Tibial nerve (tissue), 4 donors: ENCODE results near the gene CD63. TPM values are rescaled to one million over a fixed set of nuclear protein-coding genes. Genes with fewer than 3 reads are reported as not detected.

Source experiments
- DNase-seq, 2 donors: peaks; one replicate each; pipeline ENCODE4 v3.0.0-alpha.2; 2019; ENCODE audit warnings: low spot score in 2 of 2
- H3K27ac ChIP-seq, 4 donors: fragments of 200-600 bp; sonication (generic) in 3 of 4; one replicate each; pipeline ENCODE4 v1.5.1; 2017 to 2019; ENCODE audit warnings: mild to moderate bottlenecking in 1 of 4
- H3K27me3 ChIP-seq, 2 donors: fragments of 200-600 bp; sonication (generic) in 1 of 2; one replicate each; pipeline versions ENCODE4 v1.5.1 to v1.6.0; 2017 to 2019
- H3K36me3 ChIP-seq, 3 donors: fragments of 200-600 bp; sonication (generic); one replicate each; pipeline ENCODE4 v1.5.1; 2018 to 2019
- H3K4me1 ChIP-seq, 4 donors: fragments of 200-600 bp; sonication (generic) in 3 of 4; one replicate each; pipeline ENCODE4 v1.5.1; 2017 to 2019
- H3K4me3 ChIP-seq, 4 donors: fragments of 200-600 bp; sonication (generic) in 3 of 4; one replicate each; pipeline ENCODE4 v1.5.1; 2017 to 2019; ENCODE audit warnings: mild to moderate bottlenecking in 1 of 4, moderate library complexity in 1 of 4
- H3K9me3 ChIP-seq, 4 donors: fragments of 200-600 bp; sonication (generic) in 3 of 4; one replicate each; pipeline ENCODE4 v1.5.1; 2017 to 2019
- EP300 ChIP-seq, 2 donors: sonication (generic); formaldehyde crosslinking; IDR thresholded peaks; one replicate each; pipeline ENCODE4 v1.6.1; 2017; ENCODE audit warnings: antibody characterized with exemption in 2 of 2, mild to moderate bottlenecking in 1 of 2
- POLR2A ChIP-seq, 2 donors: fragments of 450-650 bp; IDR thresholded peaks; one replicate each; pipeline ENCODE4 v1.6.1; 2017; ENCODE audit warnings: antibody characterized with exemption in 2 of 2, mild to moderate bottlenecking in 2 of 2, moderate library complexity in 2 of 2
- WGBS, 2 donors: methylation state at CpG; one replicate each; pipeline ENCODE4 v1.1.5; 2018; 5-methylcytosine and 5-hydroxymethylcytosine counted together
- total RNA-seq, 4 donors: library from RNA; depleted of rRNA; stranded (reverse); fragments of >200 nt; gene quantifications; one replicate each; pipeline ENCODE4 v1.1.0, GENCODE V29; 2016
- TF ChIP-seq, protein P1 (sequence below), 5 experiments: fragments of 200-600 bp in 3 of 5; fragments of 450-650 bp in 2 of 5; sonication (generic) in 3 of 5; IDR thresholded peaks; one replicate each; pipeline ENCODE4 v1.5.1; 2016 to 2019; ENCODE audit warnings: antibody characterized with exemption in 5 of 5, mild to moderate bottlenecking in 3 of 5, moderate library complexity in 2 of 5

Gene CD63
- total RNA-seq, 4 donors from 2014 or later: 478 to 624 (median 544) TPM

DNA sequence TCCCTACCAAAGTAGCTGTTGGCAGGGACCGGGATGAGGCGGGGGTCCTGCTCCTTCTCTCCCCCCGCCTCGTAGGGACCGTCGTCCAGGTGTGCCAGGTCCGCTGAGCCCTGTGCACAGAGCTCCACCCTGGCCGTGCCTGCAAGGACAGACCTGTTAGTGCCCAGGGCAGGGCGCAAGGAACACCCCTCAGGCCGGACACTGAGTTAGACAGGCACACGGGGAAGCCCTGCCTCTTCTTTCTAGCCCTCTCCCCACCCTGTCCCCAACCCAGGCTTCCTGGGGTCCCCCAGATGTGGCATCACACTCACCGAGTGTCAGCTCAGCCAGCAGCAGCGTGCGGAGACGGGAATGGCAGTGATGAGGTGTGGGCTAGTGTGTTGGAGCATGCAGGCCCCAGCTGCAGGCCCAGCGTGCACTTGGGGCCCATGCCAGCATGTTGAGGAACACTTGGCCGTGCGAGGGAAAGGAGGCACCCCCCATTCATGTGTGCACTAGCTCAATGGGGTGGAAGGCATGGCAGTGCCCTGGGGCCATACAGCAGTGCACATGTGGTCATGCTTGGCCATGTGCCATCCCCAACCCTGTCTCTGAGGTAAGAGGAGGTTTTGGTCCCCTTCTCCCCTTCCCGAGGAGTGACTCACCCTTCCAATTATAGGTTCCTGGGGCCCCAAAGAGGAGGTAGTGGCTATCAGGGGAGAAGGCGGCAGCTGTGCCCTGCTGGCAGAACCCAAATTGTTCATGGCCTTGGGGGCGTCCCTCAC is 28.4 kb downstream of the CD63 start:
- TF ChIP-seq EP300 (IDR thresholded peaks at IDR 0.05): no peak
- TF ChIP-seq, protein P1, sequence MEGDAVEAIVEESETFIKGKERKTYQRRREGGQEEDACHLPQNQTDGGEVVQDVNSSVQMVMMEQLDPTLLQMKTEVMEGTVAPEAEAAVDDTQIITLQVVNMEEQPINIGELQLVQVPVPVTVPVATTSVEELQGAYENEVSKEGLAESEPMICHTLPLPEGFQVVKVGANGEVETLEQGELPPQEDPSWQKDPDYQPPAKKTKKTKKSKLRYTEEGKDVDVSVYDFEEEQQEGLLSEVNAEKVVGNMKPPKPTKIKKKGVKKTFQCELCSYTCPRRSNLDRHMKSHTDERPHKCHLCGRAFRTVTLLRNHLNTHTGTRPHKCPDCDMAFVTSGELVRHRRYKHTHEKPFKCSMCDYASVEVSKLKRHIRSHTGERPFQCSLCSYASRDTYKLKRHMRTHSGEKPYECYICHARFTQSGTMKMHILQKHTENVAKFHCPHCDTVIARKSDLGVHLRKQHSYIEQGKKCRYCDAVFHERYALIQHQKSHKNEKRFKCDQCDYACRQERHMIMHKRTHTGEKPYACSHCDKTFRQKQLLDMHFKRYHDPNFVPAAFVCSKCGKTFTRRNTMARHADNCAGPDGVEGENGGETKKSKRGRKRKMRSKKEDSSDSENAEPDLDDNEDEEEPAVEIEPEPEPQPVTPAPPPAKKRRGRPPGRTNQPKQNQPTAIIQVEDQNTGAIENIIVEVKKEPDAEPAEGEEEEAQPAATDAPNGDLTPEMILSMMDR (IDR thresholded peaks at IDR 0.05): no peak
- TF ChIP-seq POLR2A (IDR thresholded peaks at IDR 0.05): no peak
- H3K4me1 ChIP-seq: peaks cover 0 to 54% (median 8%) of the 10 kb centered on the region in 4 donors
- DNase-seq: no peak
- H3K9me3 ChIP-seq: no peaks in the 10 kb centered on the region
- no peaks in the 10 kb centered on the region for H3K27me3 ChIP-seq
- no peak overlapping the region for H3K4me3 ChIP-seq
- H3K36me3 ChIP-seq: peaks cover 0 to 56% (median 0%) of the 10 kb centered on the region in 3 donors
- peak overlapping the region in 2 of 4 donors; percentile 20 to 50 for H3K27ac ChIP-seq
- 72 to 79% methylated on average over 19 to 21 of the region's 21 CpGs for WGBS, 2 donors

DNA sequence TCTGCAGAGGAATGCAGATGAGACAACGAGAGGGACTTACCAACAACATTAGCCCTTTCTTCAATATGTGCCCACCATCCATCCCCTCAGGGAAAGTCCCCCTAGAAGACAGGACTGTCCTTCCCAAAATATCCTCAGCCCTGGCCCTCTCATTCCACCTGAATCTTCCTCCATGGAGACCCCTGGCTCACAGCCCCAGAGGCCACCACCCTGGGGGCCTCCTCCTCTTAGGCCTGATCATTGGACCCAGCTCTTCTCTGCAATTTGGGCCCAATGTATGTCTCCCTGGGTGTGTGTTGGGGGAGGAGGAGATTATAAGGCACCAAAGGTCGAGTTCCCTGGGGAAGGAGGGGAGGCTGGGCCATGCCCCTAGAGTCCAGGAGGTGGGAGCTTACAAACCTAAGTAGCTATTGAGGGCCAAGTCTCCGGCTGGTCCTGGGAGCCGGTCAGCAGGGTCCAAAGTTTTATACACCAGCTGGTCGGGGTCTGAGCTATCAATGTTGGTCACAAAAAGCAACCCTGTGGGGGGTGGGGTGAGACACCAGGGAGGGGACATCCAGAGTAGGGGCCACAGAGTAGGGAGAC is 29.2 kb downstream of the CD63 start:
- Histone ChIP-seq H3K9me3 (no peaks in the 10 kb centered on the region), H3K4me3 (no peak overlapping the region), H3K27ac (peak overlapping the region in 2 of 4 donors; percentile 20 to 50), H3K36me3 (peaks cover 0 to 64% (median 0%) of the 10 kb centered on the region in 3 donors), H3K27me3 (no peaks in the 10 kb centered on the region), H3K4me1 (peaks cover 0 to 45% (median 8%) of the 10 kb centered on the region in 4 donors)
- 59 to 63% methylated on average over 5 of the region's 5 CpGs for WGBS, 2 donors
- TF ChIP-seq EP300 (IDR thresholded peaks at IDR 0.05) (no peak), POLR2A (IDR thresholded peaks at IDR 0.05) (no peak)
- TF ChIP-seq, protein P1 (IDR thresholded peaks at IDR 0.05): no peak
- no peak for DNase-seq

DNA sequence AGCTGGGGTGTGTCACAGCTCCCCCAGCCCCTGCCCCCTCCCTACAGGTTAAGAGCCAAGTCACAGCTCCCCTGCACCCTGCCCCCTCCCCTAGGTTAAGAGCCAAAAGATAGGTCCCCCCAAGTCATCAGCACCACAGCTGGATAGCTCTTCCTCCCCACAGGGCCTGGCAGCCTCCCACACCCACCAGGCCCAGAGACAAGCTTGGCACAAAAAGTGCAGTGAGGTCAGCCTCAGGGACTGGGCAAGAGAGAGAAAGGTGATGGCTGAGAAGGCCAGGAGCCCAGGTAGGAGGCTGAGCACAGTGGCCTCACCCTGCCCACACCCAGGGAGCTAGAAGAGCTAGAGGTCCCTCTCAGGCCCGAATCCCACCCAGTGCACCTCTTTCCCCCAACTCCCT is 29.8 kb downstream of the CD63 start:
- no peak overlapping the region for H3K4me3 ChIP-seq
- peak overlapping the region in 1 of 4 donors; percentile 20 for H3K27ac ChIP-seq
- DNase-seq: no peak
- no peaks in the 10 kb centered on the region for H3K9me3 ChIP-seq
- H3K36me3 ChIP-seq: peaks cover 0 to 70% (median 0%) of the 10 kb centered on the region in 3 donors
- peaks cover 0 to 39% (median 8%) of the 10 kb centered on the region in 4 donors for H3K4me1 ChIP-seq
- WGBS, 2 donors: 60 to 91% methylated on average over 1 of the region's 1 CpG
- TF ChIP-seq EP300 (IDR thresholded peaks at IDR 0.05) (no peak), POLR2A (IDR thresholded peaks at IDR 0.05) (no peak)
- TF ChIP-seq, protein P1 (IDR thresholded peaks at IDR 0.05): no peak
- no peaks in the 10 kb centered on the region for H3K27me3 ChIP-seq

DNA sequence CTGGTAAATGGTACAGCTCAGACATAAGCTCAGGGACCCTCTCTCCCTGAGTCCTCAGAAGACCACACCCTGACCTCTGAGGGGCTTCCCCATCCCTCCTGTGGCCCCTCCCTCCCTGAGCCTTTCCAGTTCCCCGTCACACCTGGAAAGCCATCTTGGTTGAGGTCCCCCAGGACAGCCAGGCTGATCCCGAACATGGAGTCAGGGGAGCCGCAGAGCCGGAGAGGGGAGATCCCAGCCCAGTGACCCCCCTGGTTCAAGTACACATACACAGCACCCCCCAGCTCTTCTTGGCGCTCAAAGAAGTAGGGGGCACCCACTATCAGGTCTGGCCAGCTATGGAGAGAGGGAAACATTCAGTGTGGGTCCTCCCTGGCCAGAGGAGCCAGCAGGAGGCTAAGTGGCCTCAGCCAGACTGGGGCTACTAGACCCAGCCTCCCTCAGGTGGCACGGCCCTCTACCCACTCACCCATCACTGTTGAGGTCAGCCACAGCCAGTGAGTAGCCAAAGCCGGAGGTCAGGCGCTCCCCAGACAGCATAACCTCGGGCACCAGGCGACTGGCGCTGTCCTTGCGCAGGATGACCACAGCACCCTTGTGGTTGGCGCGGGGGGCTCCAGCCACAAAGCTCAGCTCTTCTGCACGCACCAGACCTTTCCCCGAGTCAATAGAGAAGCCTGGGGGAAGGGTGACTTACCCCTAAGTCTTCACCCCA is 30.4 kb downstream of the CD63 start:
- H3K27me3 ChIP-seq: no peaks in the 10 kb centered on the region
- peak overlapping the region in 2 of 4 donors; percentile 2 to 28 for H3K27ac ChIP-seq
- no peak for DNase-seq
- WGBS, 2 donors: 88 to 89% methylated on average over 9 to 12 of the region's 16 CpGs
- H3K4me3 ChIP-seq: no peak overlapping the region
- peaks cover 0 to 33% (median 3%) of the 10 kb centered on the region in 4 donors for H3K4me1 ChIP-seq
- H3K36me3 ChIP-seq: peaks cover 0 to 76% (median 0%) of the 10 kb centered on the region in 3 donors
- TF ChIP-seq POLR2A (IDR thresholded peaks at IDR 0.05): no peak
- TF ChIP-seq, protein P1 (IDR thresholded peaks at IDR 0.05): no peak
- no peak for TF ChIP-seq EP300 (IDR thresholded peaks at IDR 0.05)
- H3K9me3 ChIP-seq: no peaks in the 10 kb centered on the region
